Panc1 (cell line): ENCODE measurements around the gene SNTB2. TPM values are rescaled to one million over a fixed set of nuclear protein-coding genes. Genes with fewer than 3 reads are reported as not detected.
A peak's percentile ranks its signal among the peaks of the same experiment; 100 is the strongest.

Source experiments
- ATAC-seq: fragments of 200-7000 bp; cut with Tn5 transposase; 2 replicates; pipeline ENCODE4 v1.9.1; 2020; ENCODE audit warnings: mild to moderate bottlenecking, moderate library complexity
- BruUV-seq: library from RNA; stranded (reverse); fragments of 400-500 nt; replicated peaks from 2 replicates; lab custom pipeline; 2021; lab: Mats Ljungman, UMichigan
- CTCF ChIA-PET: fragments of 300-600 bp; sonication (Branson Sonifier 250); formaldehyde crosslinking; loops from one replicate; lab custom pipeline; 2022; ENCODE audit warnings: antibody characterized with exemption; lab: Charles Lee
- POLR2A ChIA-PET: fragments of 300-600 bp; sonication (Branson Sonifier 250); formaldehyde crosslinking; loops from one replicate; lab custom pipeline; 2022; ENCODE audit warnings: antibody characterized with exemption; lab: Charles Lee
- DNase-seq: peaks from one replicate; pipeline ENCODE4 v3.0.0-alpha.2; 2010; ENCODE audit warnings: low read depth, low spot score
- H3K27ac ChIP-seq: 2 replicates; pipeline ENCODE4 v1.5.1; 2011; ENCODE audit warnings: mild to moderate bottlenecking, low read length, inconsistent platforms
- H3K27me3 ChIP-seq: fragments of 200-500 bp; sonication (Bioruptor generic); 2 replicates; pipeline ENCODE4 v1.6.0; 2014; ENCODE audit warnings: low read length, inconsistent platforms; ENCODE audit not compliant: control insufficient read depth, insufficient read depth
- H3K36me3 ChIP-seq: fragments of 200-500 bp; sonication (Bioruptor generic); 2 replicates; pipeline ENCODE4 v1.5.1; 2014; ENCODE audit warnings: inconsistent platforms, mild to moderate bottlenecking, low read length, moderate library complexity; ENCODE audit not compliant: control insufficient read depth, insufficient read depth
- H3K4me1 ChIP-seq: 2 replicates; pipeline ENCODE4 v1.5.1; 2011; ENCODE audit warnings: inconsistent platforms, mild to moderate bottlenecking, low read length, moderate library complexity; ENCODE audit not compliant: control insufficient read depth, insufficient read depth
- H3K4me3 ChIP-seq, 2 experiments: 2 replicates each; pipeline ENCODE4 v1.5.1; 2011 to 2012; ENCODE audit warnings: low read depth in 2 of 2, low read length in 2 of 2, mild to moderate bottlenecking in 2 of 2, inconsistent platforms in 1 of 2, moderate library complexity in 1 of 2
- H3K9me3 ChIP-seq: fragments of 200-500 bp; sonication (Bioruptor generic); 2 replicates; pipeline ENCODE4 v1.5.1; 2014; ENCODE audit warnings: low read depth, mild to moderate bottlenecking, inconsistent platforms, low read length, moderate library complexity; ENCODE audit not compliant: control insufficient read depth, insufficient read depth
- CTCF ChIP-seq: fragments of 450-650 bp; IDR thresholded peaks from 2 replicates; pipeline ENCODE4 v1.5.1; 2017; ENCODE audit warnings: mild to moderate bottlenecking
- POLR2AphosphoS5 ChIP-seq: IDR thresholded peaks from 2 replicates; pipeline ENCODE4 v1.6.1; 2012; ENCODE audit warnings: mild to moderate bottlenecking, low read depth, low read length, moderate library complexity
- REST ChIP-seq, 2 experiments: IDR thresholded peaks; 2 replicates each; pipeline ENCODE4 v1.6.1; 2011 to 2012; ENCODE audit warnings: low read depth in 2 of 2, control low read depth in 1 of 2, low read length in 1 of 2, mild to moderate bottlenecking in 1 of 2, moderate library complexity in 1 of 2; ENCODE audit not compliant: insufficient read depth in 1 of 2
- SIN3A ChIP-seq: IDR thresholded peaks from 2 replicates; pipeline ENCODE4 v1.6.1; 2012; ENCODE audit warnings: low read depth, mild to moderate bottlenecking, low read length, moderate library complexity, borderline replicate concordance; ENCODE audit not compliant: insufficient read depth
- TCF7L2 ChIP-seq: IDR thresholded peaks from 2 replicates; pipeline ENCODE4 v1.6.1; 2011; ENCODE audit warnings: mild to moderate bottlenecking, low read depth, low read length, inconsistent platforms
- in situ Hi-C: cut with HindIII; loops from 2 replicates; pipeline ENCODE4 v1.10.0; 2016; ENCODE audit warnings: low sequenced_read_pairs, low pct_unique_long_range_greater_than_20kb
- intact Hi-C: fragments of 100-400 bp; cut with micrococcal nuclease; formaldehyde crosslinking; loops from one replicate; pipeline ENCODE4 v1.10.0; 2022; ENCODE audit not compliant: unreplicated experiment
- total RNA-seq: library from RNA; stranded (reverse); gene quantifications from one replicate; pipeline ENCODE4 v1.2.1, GENCODE V29; 2021; ENCODE audit not compliant: unreplicated experiment

The SNTB2 gene
- total RNA-seq, 1 experiment from 2014 or later, result 40.8 TPM

- H3K9me3 ChIP-seq, result no peaks in the 10 kb centered on the region
- H3K27me3 ChIP-seq, result no peaks in the 10 kb centered on the region
- ATAC-seq (no peak), DNase-seq (no peak)
- POLR2A ChIA-PET, result interaction anchor here (0.6 kb wide), 1 partner anchor 178 kb away, joined by 9 read pairs; no protein-coding TSS in a partner anchor
- intact Hi-C loops (no loop called here), in situ Hi-C loops (no loop called here)
- CTCF ChIA-PET, result interaction anchor here (0.6 kb wide), 1 partner anchor 289 kb away, joined by 3 read pairs; no protein-coding TSS in a partner anchor
- no peak overlapping the region for H3K4me3 ChIP-seq
- no peak overlapping the region for H3K27ac ChIP-seq
- no peaks in the 10 kb centered on the region for H3K4me1 ChIP-seq
- TF ChIP-seq CTCF (no peak), SIN3A (no peak), POLR2AphosphoS5 (no peak), TCF7L2 (no peak), REST (IDR thresholded peaks at IDR 0.05; ENCODE audit: insufficient read depth in 1 of 2, low read depth in 2 of 2, low read length in 1 of 2) (no peak)
- BruUV-seq, result TSS peak; percentile 35
- no peaks in the 10 kb centered on the region; the same call in 1 of the 2 replicates for H3K36me3 ChIP-seq
Measured at GRCh38 chr16:69301861-69302260, 114.9 kb downstream of the SNTB2 start.

GRCh38 chr16:69302301-69302700 lies 115.3 kb downstream of the SNTB2 start:
- ChIA-PET POLR2A (no interaction called here), CTCF (no interaction called here)
- DNase-seq, result no peak
- in situ Hi-C loops (no loop called here), intact Hi-C loops (no loop called here)
- no peak for ATAC-seq
- BruUV-seq, result no TSS peak
- Histone ChIP-seq H3K4me1 (no peaks in the 10 kb centered on the region), H3K4me3 (no peak overlapping the region), H3K27ac (no peak overlapping the region), H3K9me3 (no peaks in the 10 kb centered on the region), H3K27me3 (no peaks in the 10 kb centered on the region), H3K36me3 (no peaks in the 10 kb centered on the region; the same call in 1 of the 2 replicates)
- TF ChIP-seq SIN3A, result no peak
- no peak for TF ChIP-seq CTCF
- TF ChIP-seq POLR2AphosphoS5, result no peak
- no peak for TF ChIP-seq TCF7L2
- no peak for TF ChIP-seq REST (IDR thresholded peaks at IDR 0.05; ENCODE audit: insufficient read depth in 1 of 2, low read depth in 2 of 2, low read length in 1 of 2)
